Astrocyte of the hippocampus (primary cell): ENCODE results near the gene TGFBR2.
A peak's percentile ranks its signal among the peaks of the same experiment; 100 is the strongest.

Source experiments
- DNase-seq: peaks from one replicate; pipeline ENCODE4 v3.0.0; 2011; ENCODE audit warnings: low read depth, low spot score

Gene TGFBR2

GRCh38 chr3:30637310-30638219 lies 31.2 kb downstream of the TGFBR2 start:
- DNase-seq: no peak

GRCh38 chr3:30638685-30639412 lies 32.4 kb downstream of the TGFBR2 start:
- DNase-seq: no peak

- DNase-seq: no peak
These were observed 33.5 kb downstream of the TGFBR2 start for GRCh38 chr3:30639937-30640336.

GRCh38 chr3:30640851-30641250 lies 34.5 kb downstream of the TGFBR2 start:
- no peak for DNase-seq

GRCh38 chr3:30641416-30642251 lies 35.2 kb downstream of the TGFBR2 start:
- DNase-seq: no peak

- no peak for DNase-seq
These were observed 36.5 kb downstream of the TGFBR2 start for GRCh38 chr3:30642849-30643361.

GRCh38 chr3:30643763-30644462 lies 37.5 kb downstream of the TGFBR2 start:
- no peak for DNase-seq

GRCh38 chr3:30644615-30645014 lies 38.2 kb downstream of the TGFBR2 start:
- peak; percentile 54 for DNase-seq

GRCh38 chr3:30645077-30645476 lies 38.7 kb downstream of the TGFBR2 start:
- DNase-seq: no peak

GRCh38 chr3:30646181-30646876 lies 39.9 kb downstream of the TGFBR2 start:
- DNase-seq: no peak

- no peak for DNase-seq
These were observed 40.8 kb downstream of the TGFBR2 start for GRCh38 chr3:30646961-30647752.

GRCh38 chr3:30648670-30649357 lies 42.4 kb downstream of the TGFBR2 start:
- no peak for DNase-seq

GRCh38 chr3:30649572-30650318 lies 43.3 kb downstream of the TGFBR2 start:
- DNase-seq: peak; percentile 19

GRCh38 chr3:30650348-30650995 lies 44.1 kb downstream of the TGFBR2 start:
- DNase-seq: no peak

GRCh38 chr3:30654269-30654668 lies 47.9 kb downstream of the TGFBR2 start:
- no peak for DNase-seq

- DNase-seq: peak; percentile 84
These were observed 48.9 kb downstream of the TGFBR2 start for GRCh38 chr3:30655187-30655812.

- DNase-seq: no peak
These were observed 50.3 kb downstream of the TGFBR2 start for GRCh38 chr3:30656624-30657141.
